Neural progenitor cell (in vitro differentiated cells): ENCODE results near the gene GJA4. TPM values are rescaled to one million over a fixed set of nuclear protein-coding genes. Genes with fewer than 3 reads are reported as not detected.

Experiments
- DNase-seq: peaks from one replicate; pipeline ENCODE4 v3.0.0-alpha.2; 2016; ENCODE audit warnings: low spot score
- H2AFZ ChIP-seq: fragments of 200-600 bp; sonication (generic); replicated peaks from 2 replicates; pipeline ENCODE4 v1.6.1; 2016; ENCODE audit warnings: antibody characterized with exemption
- H3F3A ChIP-seq: fragments of 200-600 bp; sonication (generic); 2 replicates; pipeline ENCODE4 v1.6.1; 2016; ENCODE audit warnings: antibody characterized with exemption, low read depth
- H3K27ac ChIP-seq: fragments of 200-600 bp; sonication (generic); 2 replicates; pipeline ENCODE4 v1.5.1; 2016; ENCODE audit warnings: mild to moderate bottlenecking
- H3K27me3 ChIP-seq: fragments of 200-600 bp; sonication (generic); 2 replicates; pipeline ENCODE4 v1.6.1; 2016; ENCODE audit warnings: mild to moderate bottlenecking, moderate library complexity
- H3K36me3 ChIP-seq: fragments of 200-600 bp; sonication (generic); 2 replicates; pipeline ENCODE4 v1.5.1; 2016
- H3K4me1 ChIP-seq: fragments of 200-600 bp; sonication (generic); 2 replicates; pipeline ENCODE4 v1.6.1; 2016; ENCODE audit warnings: mixed run types
- H3K4me2 ChIP-seq: fragments of 200-600 bp; sonication (generic); 2 replicates; pipeline ENCODE4 v1.6.1; 2016
- H3K4me3 ChIP-seq: fragments of 200-600 bp; sonication (generic); 2 replicates; pipeline ENCODE4 v1.5.1; 2016
- H3K79me2 ChIP-seq: fragments of 200-600 bp; sonication (generic); 2 replicates; pipeline ENCODE4 v1.6.1; 2016; ENCODE audit warnings: low read depth
- H3K9ac ChIP-seq: fragments of 200-600 bp; sonication (generic); 2 replicates; pipeline ENCODE4 v1.6.1; 2016
- H3K9me3 ChIP-seq: fragments of 200-600 bp; sonication (generic); 2 replicates; pipeline ENCODE4 v1.5.1; 2016; ENCODE audit warnings: low read depth
- H4K20me1 ChIP-seq: fragments of 200-600 bp; sonication (generic); 2 replicates; pipeline ENCODE4 v1.6.1; 2016; ENCODE audit warnings: low read depth
- H3K27ac Mint-ChIP-seq: 3 replicates; pipeline ENCODE4 v1.8.0; 2021; ENCODE audit warnings: mixed read lengths
- H3K27me3 Mint-ChIP-seq: 2 replicates; pipeline ENCODE4 v1.8.0; 2022; ENCODE audit warnings: low read depth, mild to moderate bottlenecking, inconsistent platforms, moderate library complexity, mixed read lengths; ENCODE audit not compliant: insufficient read depth
- H3K36me3 Mint-ChIP-seq: 3 replicates; pipeline ENCODE4 v1.8.0; 2021; ENCODE audit warnings: mixed read lengths
- H3K4me1 Mint-ChIP-seq: 3 replicates; pipeline ENCODE4 v1.8.0; 2021; ENCODE audit warnings: mixed read lengths
- H3K4me3 Mint-ChIP-seq: 3 replicates; pipeline ENCODE4 v1.8.0; 2021; ENCODE audit warnings: mild to moderate bottlenecking, moderate library complexity, mixed read lengths
- H3K9me3 Mint-ChIP-seq: 3 replicates; pipeline ENCODE4 v1.8.0; 2020; ENCODE audit warnings: mixed read lengths
- EZH2 ChIP-seq: fragments of 200-600 bp; sonication (generic); IDR thresholded peaks from 2 replicates; pipeline ENCODE4 v1.6.1; 2017; ENCODE audit warnings: antibody characterized with exemption, mild to moderate bottlenecking, moderate library complexity
- EZH2phosphoT487 ChIP-seq: fragments of 200-600 bp; sonication (generic); IDR thresholded peaks from 2 replicates; pipeline ENCODE4 v1.6.1; 2017; ENCODE audit warnings: antibody characterized with exemption
- total RNA-seq: library from RNA; depleted of rRNA; stranded (reverse); fragments of >200 nt; gene quantifications from 2 replicates; pipeline ENCODE4 v1.2.3, GENCODE V29; 2015; ENCODE audit warnings: low replicate concordance
- TF ChIP-seq, protein P1 (sequence below): fragments of 200-600 bp; sonication (generic); IDR thresholded peaks from 2 replicates; pipeline ENCODE4 v1.5.1; 2017; ENCODE audit warnings: antibody characterized with exemption, mild to moderate bottlenecking

Gene GJA4
- total RNA-seq, 1 donor from 2014 or later: not detected

- Histone ChIP-seq H3K79me2 (no peaks in the 10 kb centered on the region), H3F3A (no peaks in the 10 kb centered on the region), H3K27ac (no peak overlapping the region), H2AFZ (no peak overlapping the region), H3K4me2 (no peak overlapping the region), H3K4me1 (peaks cover 9% of the 10 kb centered on the region), H3K36me3 (no peaks in the 10 kb centered on the region), H3K9ac (no peak overlapping the region), H3K4me3 (no peak overlapping the region), H3K9me3 (no peaks in the 10 kb centered on the region), H4K20me1 (peaks cover 10% of the 10 kb centered on the region), H3K27me3 (peaks cover 76% of the 10 kb centered on the region)
- peak overlapping the region; percentile 78 for H3K27ac Mint-ChIP-seq
- H3K36me3 Mint-ChIP-seq: peaks cover 2% of the 10 kb centered on the region
- DNase-seq: no peak
- H3K9me3 Mint-ChIP-seq: no peaks in the 10 kb centered on the region
- peaks cover 24% of the 10 kb centered on the region for H3K4me1 Mint-ChIP-seq
- peak overlapping the region; percentile 8 for H3K4me3 Mint-ChIP-seq
- TF ChIP-seq EZH2phosphoT487: no peak
- no peak for TF ChIP-seq EZH2
- TF ChIP-seq, protein P1, sequence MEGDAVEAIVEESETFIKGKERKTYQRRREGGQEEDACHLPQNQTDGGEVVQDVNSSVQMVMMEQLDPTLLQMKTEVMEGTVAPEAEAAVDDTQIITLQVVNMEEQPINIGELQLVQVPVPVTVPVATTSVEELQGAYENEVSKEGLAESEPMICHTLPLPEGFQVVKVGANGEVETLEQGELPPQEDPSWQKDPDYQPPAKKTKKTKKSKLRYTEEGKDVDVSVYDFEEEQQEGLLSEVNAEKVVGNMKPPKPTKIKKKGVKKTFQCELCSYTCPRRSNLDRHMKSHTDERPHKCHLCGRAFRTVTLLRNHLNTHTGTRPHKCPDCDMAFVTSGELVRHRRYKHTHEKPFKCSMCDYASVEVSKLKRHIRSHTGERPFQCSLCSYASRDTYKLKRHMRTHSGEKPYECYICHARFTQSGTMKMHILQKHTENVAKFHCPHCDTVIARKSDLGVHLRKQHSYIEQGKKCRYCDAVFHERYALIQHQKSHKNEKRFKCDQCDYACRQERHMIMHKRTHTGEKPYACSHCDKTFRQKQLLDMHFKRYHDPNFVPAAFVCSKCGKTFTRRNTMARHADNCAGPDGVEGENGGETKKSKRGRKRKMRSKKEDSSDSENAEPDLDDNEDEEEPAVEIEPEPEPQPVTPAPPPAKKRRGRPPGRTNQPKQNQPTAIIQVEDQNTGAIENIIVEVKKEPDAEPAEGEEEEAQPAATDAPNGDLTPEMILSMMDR: no peak
- peaks cover 9% of the 10 kb centered on the region for H3K27me3 Mint-ChIP-seq
Measured at GRCh38 chr1:34795916-34796315, 3.1 kb downstream of the GJA4 start.

DNA sequence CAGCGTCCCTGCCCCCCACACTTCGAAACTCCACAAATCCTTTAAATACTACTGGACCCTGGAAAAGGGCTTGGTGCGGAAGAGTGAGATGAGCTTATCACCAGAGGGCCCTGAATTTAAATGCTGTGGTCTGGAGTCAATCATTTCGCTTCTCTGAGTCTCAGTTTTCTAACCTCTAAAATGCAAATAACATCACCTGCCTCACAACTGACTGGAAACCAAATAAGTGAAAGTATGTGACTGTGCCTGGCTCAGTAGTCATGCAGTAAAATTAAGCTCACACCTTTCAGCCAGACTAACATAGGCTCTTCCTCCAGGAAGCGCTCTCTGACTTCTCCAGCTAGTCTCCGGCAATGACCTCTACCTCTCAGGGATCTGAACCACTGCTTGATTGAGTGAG is 4.2 kb downstream of the GJA4 start:
- Histone ChIP-seq H2AFZ (no peak overlapping the region), H3F3A (no peaks in the 10 kb centered on the region), H3K9me3 (no peaks in the 10 kb centered on the region), H3K4me2 (peak overlapping the region; percentile 27), H3K4me1 (peaks cover 9% of the 10 kb centered on the region), H3K9ac (no peak overlapping the region), H3K4me3 (no peak overlapping the region), H3K27me3 (peaks cover 66% of the 10 kb centered on the region), H3K36me3 (no peaks in the 10 kb centered on the region), H3K79me2 (no peaks in the 10 kb centered on the region), H3K27ac (no peak overlapping the region), H4K20me1 (peaks cover 10% of the 10 kb centered on the region)
- H3K36me3 Mint-ChIP-seq: peaks cover 2% of the 10 kb centered on the region
- H3K27ac Mint-ChIP-seq: peak overlapping the region; percentile 93
- TF ChIP-seq, protein P1: no peak
- no peak for TF ChIP-seq EZH2phosphoT487
- no peaks in the 10 kb centered on the region for H3K9me3 Mint-ChIP-seq
- H3K27me3 Mint-ChIP-seq: peaks cover 6% of the 10 kb centered on the region
- H3K4me3 Mint-ChIP-seq: peak overlapping the region; percentile 46
- no peak for DNase-seq
- peaks cover 22% of the 10 kb centered on the region for H3K4me1 Mint-ChIP-seq

- Histone ChIP-seq H3K9ac (no peak overlapping the region), H3K36me3 (no peaks in the 10 kb centered on the region), H3K27ac (no peak overlapping the region), H4K20me1 (peaks cover 10% of the 10 kb centered on the region), H3K79me2 (no peaks in the 10 kb centered on the region), H2AFZ (no peak overlapping the region), H3F3A (no peaks in the 10 kb centered on the region), H3K27me3 (peaks cover 35% of the 10 kb centered on the region), H3K4me3 (no peak overlapping the region), H3K9me3 (no peaks in the 10 kb centered on the region), H3K4me2 (no peak overlapping the region), H3K4me1 (peaks cover 9% of the 10 kb centered on the region)
- Mint-ChIP-seq H3K27me3 (peaks cover 3% of the 10 kb centered on the region), H3K9me3 (no peaks in the 10 kb centered on the region), H3K4me1 (peaks cover 19% of the 10 kb centered on the region), H3K36me3 (no peaks in the 10 kb centered on the region), H3K27ac (no peak overlapping the region), H3K4me3 (no peak overlapping the region)
- DNase-seq: no peak
- TF ChIP-seq, protein P1: no peak
- TF ChIP-seq EZH2phosphoT487 (no peak), EZH2 (no peak)
Measured at GRCh38 chr1:34800214-34800613, 7.4 kb downstream of the GJA4 start.
